SU-DHL-6 (cell line): ENCODE results near the gene LHX6.

ENCODE experiments used
- H2AFZ ChIP-seq: fragments of 200-600 bp; sonication (generic); 2 replicates; pipeline ENCODE4 v1.6.1; 2014; ENCODE audit warnings: low read depth, mild to moderate bottlenecking, moderate library complexity, mixed read lengths, antibody characterized with exemption, low read length; ENCODE audit not compliant: severe bottlenecking
- H3F3A ChIP-seq: fragments of 200-600 bp; shearing (Covaris generic); 2 replicates; pipeline ENCODE4 v1.6.0; 2016; ENCODE audit warnings: antibody characterized with exemption, mild to moderate bottlenecking; ENCODE audit not compliant: insufficient read depth
- H3K27ac ChIP-seq: fragments of 200-600 bp; sonication (generic); 2 replicates; pipeline ENCODE4 v1.5.1; 2016; ENCODE audit warnings: low read depth, mild to moderate bottlenecking, low read length, moderate library complexity, mixed read lengths
- H3K27me3 ChIP-seq: fragments of 200-600 bp; sonication (generic), shearing (Covaris generic); 2 replicates; pipeline ENCODE4 v1.6.0; 2014; ENCODE audit warnings: mild to moderate bottlenecking, low read length
- H3K36me3 ChIP-seq: fragments of 200-600 bp; sonication (generic); 2 replicates; pipeline ENCODE4 v1.6.1; 2014; ENCODE audit warnings: mild to moderate bottlenecking, low read length, mixed read lengths
- H3K4me2 ChIP-seq: fragments of 300-600, 200-600 bp; shearing (Covaris generic), sonication (generic); 2 replicates; pipeline ENCODE4 v1.6.0; 2014; ENCODE audit warnings: low read length, low read depth, mild to moderate bottlenecking; ENCODE audit not compliant: poor library complexity, severe bottlenecking
- H3K4me3 ChIP-seq: fragments of 200-600 bp; sonication (generic); 2 replicates; pipeline ENCODE4 v1.5.1; 2014; ENCODE audit warnings: antibody characterized with exemption, low read length, mild to moderate bottlenecking, mixed read lengths; ENCODE audit not compliant: insufficient read depth, poor library complexity, severe bottlenecking
- H3K79me2 ChIP-seq: fragments of 200-600 bp; sonication (generic); 2 replicates; pipeline ENCODE4 v1.6.1; 2014; ENCODE audit warnings: mild to moderate bottlenecking, low read length, moderate library complexity; ENCODE audit not compliant: insufficient read depth
- H3K9ac ChIP-seq: fragments of 200-600 bp; sonication (generic); 2 replicates; pipeline ENCODE4 v1.7.0; 2014; ENCODE audit warnings: mild to moderate bottlenecking, low read length
- H3K9me2 ChIP-seq: fragments of 200-600 bp; sonication (generic); replicated peaks from 2 replicates; pipeline ENCODE4 v1.6.1; 2014; ENCODE audit warnings: low read length; ENCODE audit not compliant: insufficient read depth
- H3K9me3 ChIP-seq: fragments of 200-600 bp; sonication (generic); 2 replicates; pipeline ENCODE4 v1.6.1; 2014; ENCODE audit warnings: low read length, mixed read lengths; ENCODE audit not compliant: insufficient read depth
- H4K20me1 ChIP-seq: fragments of 200-600 bp; sonication (generic); 2 replicates; pipeline ENCODE4 v1.6.1; 2014; ENCODE audit warnings: low read depth, mild to moderate bottlenecking, antibody characterized with exemption, low read length, moderate library complexity, mixed read lengths
- CTCF ChIP-seq: fragments of 200-600 bp; sonication (generic); IDR thresholded peaks from one replicate; pipeline ENCODE4 v1.5.1; 2017; ENCODE audit warnings: antibody characterized with exemption, mild to moderate bottlenecking, low read length, moderate library complexity; ENCODE audit not compliant: insufficient read depth, poor library complexity, severe bottlenecking
- EZH2phosphoT487 ChIP-seq: fragments of 200-600 bp; sonication (generic), shearing (Covaris generic); conservative IDR thresholded peaks from 2 replicates; pipeline ENCODE4 v1.6.1; 2018; ENCODE audit warnings: mild to moderate bottlenecking, antibody characterized with exemption, low read length, moderate library complexity, mixed read lengths

Gene LHX6

GRCh38 chr9:122248448-122248865 is 19.7 kb upstream of the LHX6 start:
- peaks cover 43% of the 10 kb centered on the region for H3K36me3 ChIP-seq

GRCh38 chr9:122246666-122247065 is 17.9 kb upstream of the LHX6 start:
- no peaks in the 10 kb centered on the region for H3K79me2 ChIP-seq
- no peaks in the 10 kb centered on the region for H4K20me1 ChIP-seq
- H3K27ac ChIP-seq, result no peak overlapping the region
- peaks cover 49% of the 10 kb centered on the region for H3K36me3 ChIP-seq
- no peak for TF ChIP-seq CTCF
- no peak for TF ChIP-seq EZH2phosphoT487
- no peak overlapping the region for H3K4me2 ChIP-seq
- H2AFZ ChIP-seq, result no peak overlapping the region
- no peaks in the 10 kb centered on the region for H3K9me3 ChIP-seq
- H3K9ac ChIP-seq, result no peak overlapping the region
- no peak overlapping the region for H3K4me3 ChIP-seq
- H3F3A ChIP-seq, result no peaks in the 10 kb centered on the region
- no peaks in the 10 kb centered on the region for H3K9me2 ChIP-seq
- no peaks in the 10 kb centered on the region for H3K27me3 ChIP-seq

More at GRCh38 chr9:122248448-122248865, 19.7 kb upstream of the LHX6 start:
- Histone ChIP-seq H3K9me3 (no peaks in the 10 kb centered on the region), H3K4me3 (no peak overlapping the region), H3K9ac (no peak overlapping the region), H3K27ac (no peak overlapping the region), H3K4me2 (no peak overlapping the region), H3K27me3 (no peaks in the 10 kb centered on the region), H4K20me1 (no peaks in the 10 kb centered on the region), H3F3A (no peaks in the 10 kb centered on the region), H2AFZ (no peak overlapping the region), H3K9me2 (no peaks in the 10 kb centered on the region), H3K79me2 (0 out of 2 replicates have a peak, but pooled peaks cover 12% of the 10 kb centered on the region)
- no peak for TF ChIP-seq EZH2phosphoT487
- no peak for TF ChIP-seq CTCF

GRCh38 chr9:122244349-122244748 is 15.6 kb upstream of the LHX6 start:
- H3K79me2 ChIP-seq, result no peaks in the 10 kb centered on the region
- TF ChIP-seq CTCF (no peak), EZH2phosphoT487 (no peak)
- no peaks in the 10 kb centered on the region for H4K20me1 ChIP-seq
- H3K4me2 ChIP-seq, result no peak overlapping the region
- no peaks in the 10 kb centered on the region for H3F3A ChIP-seq
- H3K9ac ChIP-seq, result no peak overlapping the region
- H3K4me3 ChIP-seq, result no peak overlapping the region
- H3K27ac ChIP-seq, result no peak overlapping the region
- no peaks in the 10 kb centered on the region for H3K9me2 ChIP-seq
- no peaks in the 10 kb centered on the region for H3K27me3 ChIP-seq
- peaks cover 52% of the 10 kb centered on the region for H3K36me3 ChIP-seq
- no peaks in the 10 kb centered on the region for H3K9me3 ChIP-seq
- H2AFZ ChIP-seq, result no peak overlapping the region

- no peak overlapping the region for H3K4me3 ChIP-seq
- H3K9me3 ChIP-seq, result no peaks in the 10 kb centered on the region
- H2AFZ ChIP-seq, result no peak overlapping the region
- peaks cover 34% of the 10 kb centered on the region for H3K36me3 ChIP-seq
- TF ChIP-seq EZH2phosphoT487, result no peak
- TF ChIP-seq CTCF, result no peak
- no peak overlapping the region for H3K9ac ChIP-seq
- no peaks in the 10 kb centered on the region for H4K20me1 ChIP-seq
- H3K9me2 ChIP-seq, result no peaks in the 10 kb centered on the region
- H3K27ac ChIP-seq, result no peak overlapping the region
- H3K27me3 ChIP-seq, result no peaks in the 10 kb centered on the region
- no peak overlapping the region for H3K4me2 ChIP-seq
- H3F3A ChIP-seq, result no peaks in the 10 kb centered on the region
- H3K79me2 ChIP-seq, result no peaks in the 10 kb centered on the region
Measured at GRCh38 chr9:122239722-122240121, 11.0 kb upstream of the LHX6 start.
